ENCODE results near the gene DIS3L2. TPM values are rescaled to one million over a fixed set of nuclear protein-coding genes. Genes with fewer than 3 reads are reported as not detected.

DIS3L2 gene
- total and polyA plus RNA-seq, 2 donors: 16.3 to 21.6 TPM

GRCh38 chr2:231928481-231928880 lies 33.0 kb upstream of the DIS3L2 start:
- DNase-seq (ENCODE audit: low read depth in 6 of 9, low spot score in 9 of 9): no peak
- Histone ChIP-seq H3K36me3 (ENCODE audit: control insufficient read depth in 2 of 2, insufficient read depth in 2 of 2, low read length in 1 of 2) (peaks cover 0 to 8% of the 10 kb centered on the region in 2 donors), H3K4me3 (ENCODE audit: low read length in 2 of 2) (no peak overlapping the region), H3K27me3 (ENCODE audit: control insufficient read depth in 2 of 2, insufficient read depth in 1 of 2, low read length in 1 of 2) (peaks cover 3 to 52% of the 10 kb centered on the region in 2 donors), H3K4me1 (ENCODE audit: control insufficient read depth in 2 of 2, insufficient read depth in 2 of 2, low read length in 2 of 2) (peaks cover 9 to 35% of the 10 kb centered on the region in 2 donors), H3K27ac (ENCODE audit: low read depth in 1 of 2, low read length in 1 of 2) (no peak overlapping the region), H3K9me3 (ENCODE audit: control insufficient read depth in 2 of 2, insufficient read depth in 1 of 2, low read length in 1 of 2) (no peaks in the 10 kb centered on the region)
- WGBS: 96% methylated on average over 5 of the region's 5 CpGs

GRCh38 chr2:231928901-231929725 lies 32.4 kb upstream of the DIS3L2 start:
- Histone ChIP-seq H3K4me1 (ENCODE audit: control insufficient read depth in 2 of 2, insufficient read depth in 2 of 2, low read length in 2 of 2) (peaks cover 8 to 29% of the 10 kb centered on the region in 2 donors), H3K27ac (ENCODE audit: low read depth in 1 of 2, low read length in 1 of 2) (no peak overlapping the region), H3K4me3 (ENCODE audit: low read length in 2 of 2) (no peak overlapping the region), H3K27me3 (ENCODE audit: control insufficient read depth in 2 of 2, insufficient read depth in 1 of 2, low read length in 1 of 2) (peaks cover 3 to 49% of the 10 kb centered on the region in 2 donors), H3K9me3 (ENCODE audit: control insufficient read depth in 2 of 2, insufficient read depth in 1 of 2, low read length in 1 of 2) (no peaks in the 10 kb centered on the region), H3K36me3 (ENCODE audit: control insufficient read depth in 2 of 2, insufficient read depth in 2 of 2, low read length in 1 of 2) (peaks cover 0 to 2% of the 10 kb centered on the region in 2 donors)
- WGBS: 97% methylated on average over 11 of the region's 11 CpGs
- no peak for DNase-seq (ENCODE audit: low read depth in 6 of 9, low spot score in 9 of 9)

- Histone ChIP-seq H3K27ac (ENCODE audit: low read depth in 1 of 2, low read length in 1 of 2) (no peak overlapping the region), H3K4me3 (ENCODE audit: low read length in 2 of 2) (no peak overlapping the region), H3K9me3 (ENCODE audit: control insufficient read depth in 2 of 2, insufficient read depth in 1 of 2, low read length in 1 of 2) (no peaks in the 10 kb centered on the region), H3K27me3 (ENCODE audit: control insufficient read depth in 2 of 2, insufficient read depth in 1 of 2, low read length in 1 of 2) (peaks cover 3 to 39% of the 10 kb centered on the region in 2 donors), H3K4me1 (ENCODE audit: control insufficient read depth in 2 of 2, insufficient read depth in 2 of 2, low read length in 2 of 2) (peaks cover 8 to 19% of the 10 kb centered on the region in 2 donors), H3K36me3 (ENCODE audit: control insufficient read depth in 2 of 2, insufficient read depth in 2 of 2, low read length in 1 of 2) (no peaks in the 10 kb centered on the region)
- no peak for DNase-seq (ENCODE audit: low read depth in 6 of 9, low spot score in 9 of 9)
- WGBS: 78% methylated on average over 11 of the region's 11 CpGs
Measured at GRCh38 chr2:231929961-231930592, 31.4 kb upstream of the DIS3L2 start.

- peaks cover 8 to 15% of the 10 kb centered on the region in 2 donors for H3K4me1 ChIP-seq (ENCODE audit: control insufficient read depth in 2 of 2, insufficient read depth in 2 of 2, low read length in 2 of 2)
- no peak for DNase-seq (ENCODE audit: low read depth in 6 of 9, low spot score in 9 of 9)
- H3K36me3 ChIP-seq (ENCODE audit: control insufficient read depth in 2 of 2, insufficient read depth in 2 of 2, low read length in 1 of 2): no peaks in the 10 kb centered on the region
- no peaks in the 10 kb centered on the region for H3K9me3 ChIP-seq (ENCODE audit: control insufficient read depth in 2 of 2, insufficient read depth in 1 of 2, low read length in 1 of 2)
- H3K27ac ChIP-seq (ENCODE audit: low read depth in 1 of 2, low read length in 1 of 2): no peak overlapping the region
- H3K4me3 ChIP-seq (ENCODE audit: low read length in 2 of 2): no peak overlapping the region
- WGBS: 95% methylated on average over 8 of the region's 8 CpGs
- H3K27me3 ChIP-seq (ENCODE audit: control insufficient read depth in 2 of 2, insufficient read depth in 1 of 2, low read length in 1 of 2): peaks cover 3 to 34% of the 10 kb centered on the region in 2 donors
Measured at GRCh38 chr2:231930593-231931281, 30.8 kb upstream of the DIS3L2 start.

GRCh38 chr2:231931481-231931915 lies 30.0 kb upstream of the DIS3L2 start:
- H3K27me3 ChIP-seq (ENCODE audit: control insufficient read depth in 2 of 2, insufficient read depth in 1 of 2, low read length in 1 of 2): peaks cover 3 to 29% of the 10 kb centered on the region in 2 donors
- no peak for DNase-seq (ENCODE audit: low read depth in 6 of 9, low spot score in 9 of 9)

GRCh38 chr2:231932711-231932970 lies 28.9 kb upstream of the DIS3L2 start:
- H3K9me3 ChIP-seq (ENCODE audit: control insufficient read depth in 2 of 2, insufficient read depth in 1 of 2, low read length in 1 of 2): no peaks in the 10 kb centered on the region
- 95% methylated on average over 3 of the region's 3 CpGs for WGBS
- peaks cover 0 to 18% of the 10 kb centered on the region in 2 donors for H3K27me3 ChIP-seq (ENCODE audit: control insufficient read depth in 2 of 2, insufficient read depth in 1 of 2, low read length in 1 of 2)
- peaks cover 0 to 4% of the 10 kb centered on the region in 2 donors for H3K4me1 ChIP-seq (ENCODE audit: control insufficient read depth in 2 of 2, insufficient read depth in 2 of 2, low read length in 2 of 2)
- no peaks in the 10 kb centered on the region for H3K36me3 ChIP-seq (ENCODE audit: control insufficient read depth in 2 of 2, insufficient read depth in 2 of 2, low read length in 1 of 2)
- no peak for DNase-seq (ENCODE audit: low read depth in 6 of 9, low spot score in 9 of 9)
- no peak overlapping the region for H3K4me3 ChIP-seq (ENCODE audit: low read length in 2 of 2)
- H3K27ac ChIP-seq (ENCODE audit: low read depth in 1 of 2, low read length in 1 of 2): no peak overlapping the region

More at GRCh38 chr2:231931481-231931915, 30.0 kb upstream of the DIS3L2 start:
- H3K4me1 ChIP-seq (ENCODE audit: control insufficient read depth in 2 of 2, insufficient read depth in 2 of 2, low read length in 2 of 2): peaks cover 4 to 15% of the 10 kb centered on the region in 2 donors
- no peak overlapping the region for H3K4me3 ChIP-seq (ENCODE audit: low read length in 2 of 2)
- 90% methylated on average over 7 of the region's 7 CpGs for WGBS
- no peak overlapping the region for H3K27ac ChIP-seq (ENCODE audit: low read depth in 1 of 2, low read length in 1 of 2)
- H3K36me3 ChIP-seq (ENCODE audit: control insufficient read depth in 2 of 2, insufficient read depth in 2 of 2, low read length in 1 of 2): no peaks in the 10 kb centered on the region
- H3K9me3 ChIP-seq (ENCODE audit: control insufficient read depth in 2 of 2, insufficient read depth in 1 of 2, low read length in 1 of 2): no peaks in the 10 kb centered on the region

GRCh38 chr2:231932985-231933915 lies 28.3 kb upstream of the DIS3L2 start:
- no peak overlapping the region for H3K27ac ChIP-seq (ENCODE audit: low read depth in 1 of 2, low read length in 1 of 2)
- H3K27me3 ChIP-seq (ENCODE audit: control insufficient read depth in 2 of 2, insufficient read depth in 1 of 2, low read length in 1 of 2): peaks cover 0 to 12% of the 10 kb centered on the region in 2 donors
- 96% methylated on average over 15 of the region's 15 CpGs for WGBS
- H3K36me3 ChIP-seq (ENCODE audit: control insufficient read depth in 2 of 2, insufficient read depth in 2 of 2, low read length in 1 of 2): no peaks in the 10 kb centered on the region
- H3K4me3 ChIP-seq (ENCODE audit: low read length in 2 of 2): no peak overlapping the region
- DNase-seq (ENCODE audit: low read depth in 6 of 9, low spot score in 9 of 9): no peak
- H3K9me3 ChIP-seq (ENCODE audit: control insufficient read depth in 2 of 2, insufficient read depth in 1 of 2, low read length in 1 of 2): no peaks in the 10 kb centered on the region
- H3K4me1 ChIP-seq (ENCODE audit: control insufficient read depth in 2 of 2, insufficient read depth in 2 of 2, low read length in 2 of 2): peaks cover 0 to 4% of the 10 kb centered on the region in 2 donors

DNA sequence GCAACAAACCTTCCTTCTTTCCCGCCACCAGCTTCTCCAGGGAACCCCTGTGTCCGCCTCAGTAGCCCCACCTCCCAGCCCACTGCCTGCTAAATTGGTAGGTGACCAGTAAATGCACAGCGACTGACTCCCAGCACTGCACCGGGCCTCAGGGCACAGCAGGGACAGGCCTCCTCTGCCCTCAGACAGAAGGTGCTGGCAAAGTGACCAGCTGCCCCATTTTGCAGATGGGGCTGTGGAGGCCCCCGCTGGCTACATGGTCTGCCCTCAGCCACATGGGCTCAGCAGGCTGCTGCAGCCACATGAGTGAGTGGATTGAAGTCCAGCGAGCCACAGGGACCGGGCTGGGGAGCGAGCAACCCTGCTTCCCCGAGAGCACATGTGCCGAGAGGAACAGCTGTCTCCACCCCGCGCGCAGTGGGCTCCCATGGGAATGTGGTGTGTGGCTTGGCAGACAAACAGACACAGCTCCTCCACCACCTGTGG lies 27.6 kb upstream of the DIS3L2 start:
- H3K4me1 ChIP-seq (ENCODE audit: control insufficient read depth in 2 of 2, insufficient read depth in 2 of 2, low read length in 2 of 2): peaks cover 0 to 4% of the 10 kb centered on the region in 2 donors
- H3K27ac ChIP-seq (ENCODE audit: low read depth in 1 of 2, low read length in 1 of 2): no peak overlapping the region
- WGBS: 95% methylated on average over 13 of the region's 13 CpGs
- no peaks in the 10 kb centered on the region for H3K36me3 ChIP-seq (ENCODE audit: control insufficient read depth in 2 of 2, insufficient read depth in 2 of 2, low read length in 1 of 2)
- H3K9me3 ChIP-seq (ENCODE audit: control insufficient read depth in 2 of 2, insufficient read depth in 1 of 2, low read length in 1 of 2): peaks cover 0 to 1% of the 10 kb centered on the region in 2 donors
- H3K4me3 ChIP-seq (ENCODE audit: low read length in 2 of 2): no peak overlapping the region
- H3K27me3 ChIP-seq (ENCODE audit: control insufficient read depth in 2 of 2, insufficient read depth in 1 of 2, low read length in 1 of 2): peaks cover 0 to 5% of the 10 kb centered on the region in 2 donors
- DNase-seq (ENCODE audit: low read depth in 6 of 9, low spot score in 9 of 9): no peak
